NCI-H446 treated with DMSO at 0.1 percent for 48 hours (cell line): Measurements from ENCODE around the gene SGMS1.

Source experiments
- DNase-seq: peaks from one replicate; lab custom pipeline; 2025; lab: John Stamatoyannopoulos, UW

Gene SGMS1

GRCh38 chr10:50421026-50421719 is 202.6 kb downstream of the SGMS1 start:
- no peak for DNase-seq

- no peak for DNase-seq
These were observed 203.6 kb downstream of the SGMS1 start for GRCh38 chr10:50420196-50420595.

- no peak for DNase-seq
These were observed 204.0 kb downstream of the SGMS1 start for GRCh38 chr10:50419756-50420155.

GRCh38 chr10:50419091-50419490 is 204.7 kb downstream of the SGMS1 start:
- no peak for DNase-seq

- DNase-seq = no peak
These were observed 205.6 kb downstream of the SGMS1 start for GRCh38 chr10:50417886-50418830.

- no peak for DNase-seq
These were observed 206.3 kb downstream of the SGMS1 start for GRCh38 chr10:50417486-50417885.

- DNase-seq = no peak
These were observed 206.9 kb downstream of the SGMS1 start for GRCh38 chr10:50416881-50417280.

- DNase-seq = no peak
These were observed 207.5 kb downstream of the SGMS1 start for GRCh38 chr10:50416181-50416824.

GRCh38 chr10:50415292-50415691 is 208.5 kb downstream of the SGMS1 start:
- no peak for DNase-seq

GRCh38 chr10:50410066-50410811 is 213.5 kb downstream of the SGMS1 start:
- DNase-seq = no peak

- DNase-seq = no peak
These were observed 216.5 kb downstream of the SGMS1 start for GRCh38 chr10:50407076-50407801.

- DNase-seq = no peak
These were observed 217.2 kb downstream of the SGMS1 start for GRCh38 chr10:50406457-50407070.

- no peak for DNase-seq
These were observed 218.0 kb downstream of the SGMS1 start for GRCh38 chr10:50405723-50406122.

GRCh38 chr10:50404021-50404773 is 219.6 kb downstream of the SGMS1 start:
- DNase-seq = no peak

GRCh38 chr10:50403074-50403473 is 220.7 kb downstream of the SGMS1 start:
- DNase-seq = no peak

GRCh38 chr10:50402466-50402865 is 221.3 kb downstream of the SGMS1 start:
- no peak for DNase-seq

- no peak for DNase-seq
These were observed 223.1 kb downstream of the SGMS1 start for GRCh38 chr10:50400694-50401093.

- DNase-seq = no peak
These were observed 224.9 kb downstream of the SGMS1 start for GRCh38 chr10:50398823-50399222.

GRCh38 chr10:50398381-50398780 is 225.4 kb downstream of the SGMS1 start:
- DNase-seq = no peak
